K562 (cell line): ENCODE data around the gene NFATC3. TPM values are rescaled to one million over a fixed set of nuclear protein-coding genes. Genes with fewer than 3 reads are reported as not detected.
A peak's percentile ranks its signal among the peaks of the same experiment; 100 is the strongest.

Experiments used
- ATAC-seq: fragments of 200-7000 bp; cut with Tn5 transposase; 3 replicates; pipeline ENCODE4 v1.9.1; 2020; ENCODE audit warnings: moderate library complexity
- BruUV-seq: library from RNA; stranded (reverse); fragments of 400-500 nt; replicated peaks from 2 replicates; lab custom pipeline; 2021; lab: Mats Ljungman, UMichigan
- CTCF ChIA-PET: fragments of 300-600 bp; formaldehyde crosslinking; extraction: SDS; loops from one replicate; lab custom pipeline; 2021; ENCODE audit warnings: low intra/inter-chr PET ratio; lab: Yijun Ruan, JAX
- POLR2A ChIA-PET: fragments of 300-600, 350-650 bp; sonication (Branson Sonifier 250); formaldehyde crosslinking; extraction: SDS; loops from one replicate; lab custom pipeline; 2021; ENCODE audit warnings: antibody characterized with exemption, inconsistent platforms; lab: Yijun Ruan, JAX
- DNase-seq, 4 experiments: peaks; one replicate each; pipeline versions ENCODE4 v3.0.0 to v3.0.0-alpha.2; 2011 to 2018; ENCODE audit warnings: low spot score in 3 of 4, mixed read lengths in 3 of 4; ENCODE audit errors: extremely low read depth in 1 of 4
- FAIRE-seq: peaks from 2 replicates; lab custom pipeline; 2011; peaks lifted over from hg19 to GRCh38; lab: Jason Lieb, UNC
- H2AFZ ChIP-seq: 2 replicates; pipeline ENCODE4 v1.6.0; 2011; ENCODE audit warnings: low read depth, low read length, control low read depth, inconsistent platforms
- H3K27ac ChIP-seq: fragments of 200-600 bp; 3 replicates; pipeline ENCODE4 v1.8.0; 2011; ENCODE audit warnings: low read depth, mild to moderate bottlenecking, control low read depth, inconsistent platforms, low read length, moderate library complexity, mixed read lengths; ENCODE audit errors: extremely low read depth
- H3K27me3 ChIP-seq, 2 experiments: fragments of 300-600 bp in 1 of 2; 2 replicates in 1 of 2; 3 replicates in 1 of 2; pipeline versions ENCODE4 v1.6.0 to v1.8.0; 2011; ENCODE audit warnings: inconsistent platforms in 2 of 2, low read length in 2 of 2, mild to moderate bottlenecking in 1 of 2, mixed read lengths in 1 of 2, moderate library complexity in 1 of 2; ENCODE audit not compliant: control insufficient read depth in 2 of 2, insufficient read depth in 2 of 2
- H3K36me3 ChIP-seq: fragments of 300-600 bp; 3 replicates; pipeline ENCODE4 v1.8.0; 2011; ENCODE audit warnings: mild to moderate bottlenecking, low read length, inconsistent platforms; ENCODE audit not compliant: control insufficient read depth, insufficient read depth
- H3K4me1 ChIP-seq, 2 experiments: fragments of 200-600 bp in 1 of 2; replicated peaks in 1 of 2; 2 replicates in 1 of 2; 3 replicates in 1 of 2; pipeline versions ENCODE4 v1.5.1 to v1.8.0; 2011; ENCODE audit warnings: inconsistent platforms in 2 of 2, low read length in 2 of 2, mild to moderate bottlenecking in 1 of 2, mixed read lengths in 1 of 2, moderate library complexity in 1 of 2; ENCODE audit not compliant: control insufficient read depth in 2 of 2, insufficient read depth in 2 of 2
- H3K4me2 ChIP-seq: 2 replicates; pipeline ENCODE4 v1.6.1; 2011; ENCODE audit warnings: low read length, control low read depth, inconsistent platforms, mixed read lengths; ENCODE audit not compliant: insufficient read depth
- H3K4me3 ChIP-seq: fragments of 200-600 bp; sonication (generic), shearing (Covaris generic); 2 replicates; pipeline ENCODE4 v1.5.1; 2016; ENCODE audit warnings: control low read depth, inconsistent platforms
- H3K79me2 ChIP-seq: fragments of 200-600 bp; 3 replicates; pipeline ENCODE4 v1.8.0; 2011; ENCODE audit warnings: low read length, inconsistent platforms; ENCODE audit not compliant: control insufficient read depth, insufficient read depth
- H3K9ac ChIP-seq, 2 experiments: 2 replicates each; pipeline versions ENCODE4 v1.6.0 to v1.6.1; 2011; ENCODE audit warnings: low read depth in 2 of 2, low read length in 2 of 2, control low read depth in 1 of 2, inconsistent platforms in 1 of 2, mild to moderate bottlenecking in 1 of 2, mixed read lengths in 1 of 2; ENCODE audit not compliant: insufficient read depth in 1 of 2
- H3K9me1 ChIP-seq: one replicate; pipeline ENCODE4 v1.6.0; 2011; ENCODE audit warnings: inconsistent platforms, mild to moderate bottlenecking, low read length, moderate library complexity; ENCODE audit not compliant: control insufficient read depth, insufficient read depth
- H3K9me3 ChIP-seq: replicated peaks from 2 replicates; pipeline ENCODE4 v1.5.1; 2011; ENCODE audit warnings: low read depth, low read length, inconsistent platforms; ENCODE audit not compliant: control insufficient read depth, insufficient read depth
- H4K20me1 ChIP-seq: replicated peaks from 2 replicates; pipeline ENCODE4 v1.6.1; 2011; ENCODE audit warnings: low read length, inconsistent platforms, mixed read lengths; ENCODE audit not compliant: control insufficient read depth, insufficient read depth
- ARID1B ChIP-seq: fragments of 450-650 bp; IDR thresholded peaks from 2 replicates; pipeline ENCODE4 v1.6.1; 2016; ENCODE audit warnings: antibody characterized with exemption, mild to moderate bottlenecking, inconsistent platforms
- CEBPB ChIP-seq: fragments of 450-650 bp; IDR thresholded peaks from 2 replicates; pipeline ENCODE4 v1.6.1; 2016; ENCODE audit warnings: missing genetic modification characterization, missing compliant biosample characterization
- CUX1 ChIP-seq: fragments of 200-800 bp; sonication (Bioruptor generic); IDR thresholded peaks from 2 replicates; pipeline ENCODE4 v1.6.1; 2016; ENCODE audit warnings: missing genetic modification characterization, missing compliant biosample characterization
- ETS1 ChIP-seq: conservative IDR thresholded peaks from 2 replicates; pipeline ENCODE4 v1.6.1; 2011; ENCODE audit warnings: low read depth, mild to moderate bottlenecking, low read length; ENCODE audit not compliant: control insufficient read depth
- MEF2A ChIP-seq: IDR thresholded peaks from 2 replicates; pipeline ENCODE4 v1.6.1; 2011; ENCODE audit warnings: low read depth, mild to moderate bottlenecking, low read length, moderate library complexity; ENCODE audit not compliant: control insufficient read depth
- SIN3A ChIP-seq, 2 experiments: fragments of 150-350 bp in 1 of 2; IDR thresholded peaks; 2 replicates each; pipeline ENCODE4 v1.6.1; 2011 to 2016; ENCODE audit warnings: borderline replicate concordance in 2 of 2, low read depth in 2 of 2, low read length in 2 of 2, mild to moderate bottlenecking in 2 of 2, moderate library complexity in 2 of 2; ENCODE audit not compliant: control insufficient read depth in 1 of 2
- TGIF2 ChIP-seq: sonication (generic); formaldehyde crosslinking; IDR thresholded peaks from 2 replicates; pipeline ENCODE4 v1.8.1; 2022; ENCODE audit warnings: mild to moderate bottlenecking, missing genetic modification reagents, moderate library complexity
- TOE1 ChIP-seq, 2 experiments: fragments of 450-650 bp in 1 of 2; sonication (generic) in 1 of 2; formaldehyde crosslinking in 1 of 2; IDR thresholded peaks; 2 replicates each; pipeline versions ENCODE4 v1.7.1 to v1.8.0; 2016 to 2022; ENCODE audit warnings: borderline replicate concordance in 2 of 2, mild to moderate bottlenecking in 2 of 2, antibody characterized with exemption in 1 of 2, inconsistent platforms in 1 of 2, low read depth in 1 of 2, missing genetic modification reagents in 1 of 2, moderate library complexity in 1 of 2
- ZNF124 ChIP-seq: sonication (generic); formaldehyde crosslinking; IDR thresholded peaks from 2 replicates; pipeline ENCODE4 v1.8.1; 2022; ENCODE audit warnings: missing genetic modification reagents
- ZNF79 ChIP-seq: fragments of 250-450 bp; sonication (Bioruptor Pico); IDR thresholded peaks from 2 replicates; pipeline ENCODE4 v1.4.0; 2020; ENCODE audit warnings: low read depth, mild to moderate bottlenecking, moderate library complexity
- WGBS: fragments of 100-300 bp; shearing (Covaris generic); methylation state at CpG from one replicate; pipeline ENCODE4 v1.1.6; 2016; ENCODE audit warnings: low coverage, mixed read lengths; ENCODE audit not compliant: insufficient coverage; ENCODE audit errors: missing lambda C conversion rate; 5-methylcytosine and 5-hydroxymethylcytosine counted together
- in situ Hi-C: fragments of 300-500 bp; cut with MboI; formaldehyde crosslinking; loops from 4 replicates; pipeline ENCODE4 v1.15.0; 2018; ENCODE audit warnings: inconsistent platforms, mixed read lengths
- intact Hi-C: fragments of 100-400 bp; cut with micrococcal nuclease; formaldehyde crosslinking; loops from 2 replicates; pipeline ENCODE4 v1.14.2; 2022
- polyA plus RNA-seq, 8 experiments: library from polyadenylated mRNA; depleted of rRNA in 4 of 8; stranded (reverse) in 5 of 8; unstranded in 3 of 8; fragments of >200 nt; fragmentation: Nextera tagmentation in 2 of 8; fragmentation: Illumina TruSeq in 1 of 8; extraction: Ambion mirVana in 2 of 8; extraction: Trizol in 1 of 8; gene quantifications; 2 replicates each; pipeline versions ENCODE4 v1.2.1 to v1.2.3, GENCODE V29; 2011 to 2014; ENCODE audit warnings: inconsistent platforms in 1 of 8, missing spikeins in 1 of 8
- total RNA-seq, 7 experiments: library from RNA; depleted of rRNA in 6 of 7; stranded (reverse); fragments of >200 nt in 6 of 7; fragmentation: Illumina TruSeq in 2 of 7; extraction: Trizol in 2 of 7; gene quantifications; 2 replicates each; pipeline versions ENCODE4 v1.2.1 to v1.2.3, GENCODE V29; 2011 to 2021; ENCODE audit warnings: low replicate concordance in 1 of 7
- TF ChIP-seq, protein P1 (sequence below), 2 experiments: fragments of 450-650 bp in 1 of 2; sonication (generic) in 1 of 2; formaldehyde crosslinking; conservative IDR thresholded peaks; 2 replicates each; pipeline versions ENCODE4 v1.4.0 to v1.8.1; 2020 to 2022; ENCODE audit warnings: mild to moderate bottlenecking in 1 of 2, missing genetic modification reagents in 1 of 2

The NFATC3 gene
- total and polyA plus RNA-seq, 9 of the 15 experiments (the other 6 are each of a cell fraction or from before 2014, with no cell fraction given) = 15.7 to 98.4 (median 59.4) TPM

DNA sequence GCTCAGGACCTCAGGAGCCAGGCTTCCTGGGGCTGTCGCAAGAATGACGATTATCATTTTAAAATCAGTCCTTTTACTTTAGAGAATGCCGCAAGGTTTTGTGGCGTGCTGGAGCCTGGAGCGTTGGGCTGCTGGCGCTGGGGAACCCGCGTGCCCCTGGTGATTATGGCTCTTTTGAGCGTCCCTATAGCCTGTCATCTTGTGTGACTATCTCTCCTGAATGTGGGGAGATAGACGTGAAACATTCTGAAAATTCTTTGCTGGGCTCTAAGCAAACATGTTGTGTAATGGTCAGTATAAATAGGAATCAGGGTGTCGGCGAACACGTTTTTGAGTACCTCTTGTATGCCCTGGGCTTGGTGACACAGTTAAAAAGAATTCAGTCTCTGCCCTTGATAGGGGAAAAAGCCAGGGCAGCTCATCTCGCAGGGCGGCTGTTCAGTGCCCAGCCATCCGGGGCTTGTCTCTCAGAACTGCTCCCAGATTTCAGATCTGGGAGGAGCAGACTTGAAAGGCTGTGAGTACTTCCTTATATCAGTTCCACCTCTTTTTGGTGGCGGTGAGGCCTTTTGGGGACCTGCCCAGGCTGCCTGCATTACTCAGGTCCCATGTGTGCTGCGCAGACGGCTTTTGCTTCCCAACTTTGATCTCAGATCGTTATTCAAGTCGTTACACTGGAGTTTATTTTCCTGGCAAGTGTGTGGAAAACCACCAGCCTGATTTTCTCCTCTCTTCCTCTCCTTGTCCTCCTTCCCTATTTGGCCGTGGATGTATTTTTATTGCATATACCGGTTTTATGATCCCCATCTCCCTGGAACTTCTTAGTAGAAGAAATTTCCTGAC lies 180.1 kb downstream of the NFATC3 start:
- peak; percentile 74 for FAIRE-seq
- no peak for TF ChIP-seq CUX1 (CRISPR knock-in tag)
- TF ChIP-seq TOE1 (IDR thresholded peaks at IDR 0.05; ENCODE audit: borderline replicate concordance) = no peak; the same call in 1 of the 2 replicates
- TF ChIP-seq TOE1 (CRISPR knock-in tag; IDR thresholded peaks at IDR 0.05; ENCODE audit: borderline replicate concordance, low read depth) = 0 out of 2 replicates have a peak, but pooled peaks have one; percentile 5
- TF ChIP-seq CEBPB (tag) = peak; percentile 83
- TF ChIP-seq ZNF124 (CRISPR knock-in tag) = no peak
- TF ChIP-seq ARID1B = 0 out of 2 replicates have a peak, but pooled peaks have one; percentile 19
- TF ChIP-seq, protein P1, sequence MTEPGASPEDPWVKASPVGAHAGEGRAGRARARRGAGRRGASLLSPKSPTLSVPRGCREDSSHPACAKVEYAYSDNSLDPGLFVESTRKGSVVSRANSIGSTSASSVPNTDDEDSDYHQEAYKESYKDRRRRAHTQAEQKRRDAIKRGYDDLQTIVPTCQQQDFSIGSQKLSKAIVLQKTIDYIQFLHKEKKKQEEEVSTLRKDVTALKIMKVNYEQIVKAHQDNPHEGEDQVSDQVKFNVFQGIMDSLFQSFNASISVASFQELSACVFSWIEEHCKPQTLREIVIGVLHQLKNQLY (CRISPR knock-in tag; conservative IDR thresholded peaks at IDR 0.05) = no peak
- TF ChIP-seq MEF2A = no peak
- TF ChIP-seq TGIF2 (CRISPR knock-in tag) = 0 out of 2 replicates have a peak, but pooled peaks have one; percentile 6
- no peak for TF ChIP-seq ZNF79 (CRISPR knock-in tag)
- no peak for TF ChIP-seq ETS1
- peak in 1 of 2 experiments; percentile 34; a peak in 1 of 4 replicates for TF ChIP-seq SIN3A (IDR thresholded peaks at IDR 0.05; ENCODE audit: borderline replicate concordance in 2 of 2, control insufficient read depth in 1 of 2, low read depth in 2 of 2, low read length in 2 of 2)

More for the DNA sequence above, 180.1 kb downstream of the NFATC3 start:
- Histone ChIP-seq H3K4me3 (peak overlapping the region; percentile 97), H3K4me2 (peak overlapping the region; percentile 97), H3K9ac (peak overlapping the region; percentile 90 to 99), H3K36me3 (peaks cover 27% of the 10 kb centered on the region), H3K9me1 (no peaks in the 10 kb centered on the region), H3K27me3 (no peaks in the 10 kb centered on the region), H3K9me3 (no peaks in the 10 kb centered on the region), H3K27ac (peak overlapping the region; percentile 95), H3K79me2 (peaks cover 70% of the 10 kb centered on the region), H2AFZ (peak overlapping the region; percentile 99), H3K4me1 (peaks cover 20 to 28% of the 10 kb centered on the region in 2 experiments), H4K20me1 (peaks cover 26% of the 10 kb centered on the region)
- no TSS peak for BruUV-seq
- ATAC-seq (peak; percentile 56), DNase-seq (peak; percentile 42 to 83 (median 56))
- ChIA-PET POLR2A (interaction anchor here (0.6 to 2.0 kb wide), 5 partner anchors 20 to 49 kb away, joined by 3 to 8 read pairs (median 4); partner anchors contain the start of genes PLA2G15, PRMT7 and SLC7A6OS), CTCF (interaction anchor here (0.6 to 5.1 kb wide), 2 partner anchors 44 to 63 kb away, joined by 3 to 73 read pairs; no protein-coding TSS in a partner anchor)
- intact Hi-C loops (loop anchor here (1.0 kb wide), 1 partner anchor 46 kb away; the partner anchor contains the start of gene PRMT7), in situ Hi-C loops (no loop called here)
- WGBS = under 1% methylated on average over 23 of the region's 23 CpGs
